ENCODE measurements around the gene LRRC7.

DNA sequence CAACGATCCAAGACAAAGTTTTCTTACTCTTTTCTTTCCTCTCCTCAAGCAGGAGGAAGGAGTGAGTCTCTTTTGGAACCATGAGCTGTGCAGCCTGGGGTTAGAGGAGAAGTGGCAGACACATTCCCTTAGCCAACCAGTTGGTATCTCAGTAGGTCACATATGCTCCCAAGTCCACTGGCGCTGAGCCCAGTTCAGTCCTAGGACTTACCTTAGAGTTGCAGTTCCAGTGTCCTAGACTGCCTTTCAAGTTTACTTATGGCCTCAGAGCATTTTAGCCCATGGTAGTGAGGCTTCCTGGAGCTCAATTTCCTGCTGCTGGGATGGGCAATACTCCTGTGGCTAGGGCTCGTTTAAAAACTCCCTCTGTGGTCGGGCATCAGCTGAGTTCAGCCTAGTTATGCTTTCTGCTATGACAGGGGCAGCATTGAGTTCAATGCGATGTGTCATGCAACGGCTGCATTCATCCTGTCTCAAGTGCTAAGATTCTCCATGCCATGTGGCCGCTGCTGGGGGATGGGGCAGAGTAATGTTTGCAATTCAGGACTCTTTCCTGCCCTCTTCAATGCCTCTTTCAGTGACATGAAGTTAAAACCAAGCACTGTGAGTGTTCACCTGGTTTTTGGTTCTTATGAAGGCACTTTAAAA is 103.8 kb downstream of the LRRC7 start:
- no peak for TF ChIP-seq POLR2A (IDR thresholded peaks at IDR 0.05)
- TF ChIP-seq, protein P1, sequence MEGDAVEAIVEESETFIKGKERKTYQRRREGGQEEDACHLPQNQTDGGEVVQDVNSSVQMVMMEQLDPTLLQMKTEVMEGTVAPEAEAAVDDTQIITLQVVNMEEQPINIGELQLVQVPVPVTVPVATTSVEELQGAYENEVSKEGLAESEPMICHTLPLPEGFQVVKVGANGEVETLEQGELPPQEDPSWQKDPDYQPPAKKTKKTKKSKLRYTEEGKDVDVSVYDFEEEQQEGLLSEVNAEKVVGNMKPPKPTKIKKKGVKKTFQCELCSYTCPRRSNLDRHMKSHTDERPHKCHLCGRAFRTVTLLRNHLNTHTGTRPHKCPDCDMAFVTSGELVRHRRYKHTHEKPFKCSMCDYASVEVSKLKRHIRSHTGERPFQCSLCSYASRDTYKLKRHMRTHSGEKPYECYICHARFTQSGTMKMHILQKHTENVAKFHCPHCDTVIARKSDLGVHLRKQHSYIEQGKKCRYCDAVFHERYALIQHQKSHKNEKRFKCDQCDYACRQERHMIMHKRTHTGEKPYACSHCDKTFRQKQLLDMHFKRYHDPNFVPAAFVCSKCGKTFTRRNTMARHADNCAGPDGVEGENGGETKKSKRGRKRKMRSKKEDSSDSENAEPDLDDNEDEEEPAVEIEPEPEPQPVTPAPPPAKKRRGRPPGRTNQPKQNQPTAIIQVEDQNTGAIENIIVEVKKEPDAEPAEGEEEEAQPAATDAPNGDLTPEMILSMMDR (IDR thresholded peaks at IDR 0.05) = no peak
